Left lung (tissue), 10 donors: Measurements from ENCODE around the gene ATP6AP1. TPM values are rescaled to one million over a fixed set of nuclear protein-coding genes. Genes with fewer than 3 reads are reported as not detected.

ENCODE experiments used
- ATAC-seq: fragments of 200-7000 bp; cut with Tn5 transposase; one replicate; pipeline ENCODE4 v1.9.1; 2020; ENCODE audit warnings: moderate library complexity
- DNase-seq, 4 donors: peaks; one replicate each; pipeline ENCODE4 v3.0.0-alpha.2; 2013 to 2020
- H3K27ac ChIP-seq, 2 donors: fragments of 200-600 bp; sonication (generic) in 1 of 2; one replicate each; pipeline versions ENCODE4 v1.5.0 to v1.8.0; 2020 to 2021
- H3K27me3 ChIP-seq, 2 donors: fragments of 200-600 bp; sonication (generic) in 1 of 2; one replicate each; pipeline versions ENCODE4 v1.5.0 to v1.8.0; 2020 to 2021
- H3K36me3 ChIP-seq, 2 donors: fragments of 200-600 bp; sonication (generic) in 1 of 2; one replicate each; pipeline versions ENCODE4 v1.5.0 to v1.8.0; 2020 to 2021
- H3K4me1 ChIP-seq, 2 donors: fragments of 200-600 bp; one replicate each; pipeline ENCODE4 v1.8.0; 2021
- H3K4me3 ChIP-seq, 2 donors: fragments of 200-600 bp; sonication (generic) in 1 of 2; one replicate each; pipeline versions ENCODE4 v1.5.0 to v1.8.0; 2020 to 2021; ENCODE audit warnings: mild to moderate bottlenecking in 1 of 2
- H3K9me3 ChIP-seq, 2 donors: fragments of 200-600 bp; sonication (generic) in 1 of 2; one replicate each; pipeline versions ENCODE4 v1.5.0 to v1.8.0; 2020 to 2021
- CTCF ChIP-seq, 2 donors: fragments of 200-600 bp; sonication (generic) in 1 of 2; IDR thresholded peaks; one replicate each; pipeline versions ENCODE4 v1.5.0 to v1.8.0; 2021; ENCODE audit warnings: antibody characterized with exemption in 2 of 2
- intact Hi-C, 2 donors: fragments of 100-400 bp; cut with DNase I; formaldehyde crosslinking; loops; one replicate each; pipeline versions ENCODE4 v1.11.2 to v1.14.2; 2022
- polyA plus RNA-seq, 6 donors: library from polyadenylated mRNA; unstranded; fragments of 120-200 nt; gene quantifications; one replicate each; pipeline ENCODE4 v1.2.1, GENCODE V29; 2013; ENCODE audit not compliant: insufficient read length in 6 of 6
- total RNA-seq, 2 donors: library from RNA; stranded (reverse); fragmentation: NEBNext Ultra II Directional; extraction: Animal tissue kit (Norgen Biotek cat#: 25700); gene quantifications; one replicate each; pipeline ENCODE4 v1.2.1, GENCODE V29; 2021
- donor health status: DM: no; HTN: yes; CAD: no.
- donor health status: DM: no; HTN: no; CAD: no.

ATP6AP1 gene
- total and polyA plus RNA-seq, 8 donors = 89.4 to 168 (median 98.7) TPM

- TF ChIP-seq CTCF (IDR thresholded peaks at IDR 0.05) = no peak
- no peaks in the 10 kb centered on the region for H3K9me3 ChIP-seq
- H3K4me3 ChIP-seq = no peak overlapping the region
- no peaks in the 10 kb centered on the region for H3K27me3 ChIP-seq
- H3K36me3 ChIP-seq = peaks cover 0 to 63% of the 10 kb centered on the region in 2 donors
- ATAC-seq (no peak), DNase-seq (no peak)
- no peak overlapping the region for H3K27ac ChIP-seq
- intact Hi-C loops = no loop called here
- no peaks in the 10 kb centered on the region for H3K4me1 ChIP-seq
Measured at GRCh38 chrX:154470914-154471568, 42.6 kb downstream of the ATP6AP1 start.

- H3K27ac ChIP-seq = no peak overlapping the region
- no peaks in the 10 kb centered on the region for H3K4me1 ChIP-seq
- H3K36me3 ChIP-seq = peaks cover 0 to 52% of the 10 kb centered on the region in 2 donors
- ATAC-seq (no peak), DNase-seq (no peak)
- H3K4me3 ChIP-seq = no peak overlapping the region
- H3K27me3 ChIP-seq = no peaks in the 10 kb centered on the region
- no peak for TF ChIP-seq CTCF (IDR thresholded peaks at IDR 0.05)
- intact Hi-C loops = no loop called here
- H3K9me3 ChIP-seq = no peaks in the 10 kb centered on the region
Measured at GRCh38 chrX:154471839-154472684, 43.6 kb downstream of the ATP6AP1 start.

DNA sequence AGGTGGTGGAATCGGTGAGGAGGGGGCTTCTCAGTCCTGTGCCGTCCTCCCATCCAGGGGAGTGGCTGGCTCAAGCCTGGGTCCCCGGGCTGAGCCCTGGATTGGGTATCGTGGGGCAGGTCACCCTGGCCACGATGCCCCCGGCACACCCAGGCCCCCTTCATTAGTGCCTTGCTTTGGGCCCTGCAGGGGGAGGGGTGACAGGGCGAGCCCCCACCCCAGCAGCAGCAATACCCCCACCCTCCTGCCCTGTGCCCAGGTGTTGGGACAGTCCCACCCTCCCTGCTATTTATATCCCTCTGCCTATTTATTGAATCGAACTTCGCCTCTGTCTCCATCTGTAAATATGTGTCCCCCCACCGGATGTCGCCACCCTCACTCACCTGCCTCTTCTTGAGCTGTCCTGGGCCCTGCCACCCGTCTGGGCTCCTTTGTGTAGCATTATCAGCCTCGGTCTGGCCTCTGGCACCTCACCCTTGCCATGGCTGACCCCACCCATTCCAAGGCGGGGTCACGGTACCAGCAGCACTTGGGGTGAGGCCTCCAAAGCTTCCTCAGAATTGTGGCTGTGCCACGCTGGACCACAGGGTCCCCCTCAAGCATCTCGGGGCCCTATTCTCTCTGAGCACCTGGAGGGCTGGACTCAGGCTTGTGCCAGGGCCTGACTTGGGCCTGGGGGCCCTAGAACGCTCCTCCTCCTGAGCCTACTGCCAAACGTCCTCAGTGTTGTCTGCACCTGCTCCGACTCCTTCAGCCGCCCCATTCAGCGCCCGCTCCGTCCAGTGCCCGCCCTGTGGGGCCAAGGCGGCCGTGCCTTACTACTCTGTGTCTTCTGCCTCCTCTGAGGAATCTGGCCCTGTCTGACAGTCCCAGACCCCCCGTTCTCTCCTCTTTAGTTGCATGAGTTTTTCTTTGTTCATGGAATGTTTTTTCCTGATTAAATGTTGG, 44.5 kb downstream of the ATP6AP1 start:
- Histone ChIP-seq H3K36me3 (peaks cover 0 to 45% of the 10 kb centered on the region in 2 donors), H3K9me3 (no peaks in the 10 kb centered on the region), H3K4me1 (peaks cover 0 to 2% of the 10 kb centered on the region in 2 donors), H3K4me3 (no peak overlapping the region), H3K27ac (no peak overlapping the region), H3K27me3 (no peaks in the 10 kb centered on the region)
- DNase-seq (no peak), ATAC-seq (no peak)
- intact Hi-C loops = no loop called here
- no peak for TF ChIP-seq CTCF (IDR thresholded peaks at IDR 0.05)

- no peak for TF ChIP-seq CTCF (IDR thresholded peaks at IDR 0.05)
- Histone ChIP-seq H3K27ac (no peak overlapping the region), H3K4me3 (no peak overlapping the region), H3K36me3 (peaks cover 0 to 37% of the 10 kb centered on the region in 2 donors), H3K4me1 (peaks cover 0 to 5% of the 10 kb centered on the region in 2 donors), H3K9me3 (no peaks in the 10 kb centered on the region), H3K27me3 (no peaks in the 10 kb centered on the region)
- no peak for ATAC-seq
- intact Hi-C loops = no loop called here
- no peak for DNase-seq
Measured at GRCh38 chrX:154473683-154474082, 45.2 kb downstream of the ATP6AP1 start.
